K562 (cell line): ENCODE results near the gene KRT71. TPM values are rescaled to one million over a fixed set of nuclear protein-coding genes. Genes with fewer than 3 reads are reported as not detected.

Experiments used
- ATAC-seq: fragments of 200-7000 bp; cut with Tn5 transposase; 3 replicates; pipeline ENCODE4 v1.9.1; 2020; ENCODE audit warnings: moderate library complexity
- BruUV-seq: library from RNA; stranded (reverse); fragments of 400-500 nt; replicated peaks from 2 replicates; lab custom pipeline; 2021; lab: Mats Ljungman, UMichigan
- CTCF ChIA-PET: fragments of 300-600 bp; formaldehyde crosslinking; extraction: SDS; loops from one replicate; lab custom pipeline; 2021; ENCODE audit warnings: low intra/inter-chr PET ratio; lab: Yijun Ruan, JAX
- POLR2A ChIA-PET: fragments of 300-600, 350-650 bp; sonication (Branson Sonifier 250); formaldehyde crosslinking; extraction: SDS; loops from one replicate; lab custom pipeline; 2021; ENCODE audit warnings: antibody characterized with exemption, inconsistent platforms; lab: Yijun Ruan, JAX
- DNase-seq, 4 experiments: peaks; one replicate each; pipeline versions ENCODE4 v3.0.0 to v3.0.0-alpha.2; 2011 to 2018; ENCODE audit warnings: low spot score in 3 of 4, mixed read lengths in 3 of 4; ENCODE audit errors: extremely low read depth in 1 of 4
- FAIRE-seq: peaks from 2 replicates; lab custom pipeline; 2011; peaks lifted over from hg19 to GRCh38; lab: Jason Lieb, UNC
- H2AFZ ChIP-seq: 2 replicates; pipeline ENCODE4 v1.6.0; 2011; ENCODE audit warnings: low read depth, low read length, control low read depth, inconsistent platforms
- H3K27ac ChIP-seq: fragments of 200-600 bp; 3 replicates; pipeline ENCODE4 v1.8.0; 2011; ENCODE audit warnings: low read depth, mild to moderate bottlenecking, control low read depth, inconsistent platforms, low read length, moderate library complexity, mixed read lengths; ENCODE audit errors: extremely low read depth
- H3K27me3 ChIP-seq, 2 experiments: fragments of 300-600 bp in 1 of 2; 2 replicates in 1 of 2; 3 replicates in 1 of 2; pipeline versions ENCODE4 v1.6.0 to v1.8.0; 2011; ENCODE audit warnings: inconsistent platforms in 2 of 2, low read length in 2 of 2, mild to moderate bottlenecking in 1 of 2, mixed read lengths in 1 of 2, moderate library complexity in 1 of 2; ENCODE audit not compliant: control insufficient read depth in 2 of 2, insufficient read depth in 2 of 2
- H3K36me3 ChIP-seq: fragments of 300-600 bp; 3 replicates; pipeline ENCODE4 v1.8.0; 2011; ENCODE audit warnings: mild to moderate bottlenecking, low read length, inconsistent platforms; ENCODE audit not compliant: control insufficient read depth, insufficient read depth
- H3K4me1 ChIP-seq, 2 experiments: fragments of 200-600 bp in 1 of 2; replicated peaks in 1 of 2; 2 replicates in 1 of 2; 3 replicates in 1 of 2; pipeline versions ENCODE4 v1.5.1 to v1.8.0; 2011; ENCODE audit warnings: inconsistent platforms in 2 of 2, low read length in 2 of 2, mild to moderate bottlenecking in 1 of 2, mixed read lengths in 1 of 2, moderate library complexity in 1 of 2; ENCODE audit not compliant: control insufficient read depth in 2 of 2, insufficient read depth in 2 of 2
- H3K4me2 ChIP-seq: 2 replicates; pipeline ENCODE4 v1.6.1; 2011; ENCODE audit warnings: low read length, control low read depth, inconsistent platforms, mixed read lengths; ENCODE audit not compliant: insufficient read depth
- H3K4me3 ChIP-seq: fragments of 200-600 bp; sonication (generic), shearing (Covaris generic); 2 replicates; pipeline ENCODE4 v1.5.1; 2016; ENCODE audit warnings: control low read depth, inconsistent platforms
- H3K79me2 ChIP-seq: fragments of 200-600 bp; 3 replicates; pipeline ENCODE4 v1.8.0; 2011; ENCODE audit warnings: low read length, inconsistent platforms; ENCODE audit not compliant: control insufficient read depth, insufficient read depth
- H3K9ac ChIP-seq, 2 experiments: 2 replicates each; pipeline versions ENCODE4 v1.6.0 to v1.6.1; 2011; ENCODE audit warnings: low read depth in 2 of 2, low read length in 2 of 2, control low read depth in 1 of 2, inconsistent platforms in 1 of 2, mild to moderate bottlenecking in 1 of 2, mixed read lengths in 1 of 2; ENCODE audit not compliant: insufficient read depth in 1 of 2
- H3K9me1 ChIP-seq: one replicate; pipeline ENCODE4 v1.6.0; 2011; ENCODE audit warnings: inconsistent platforms, mild to moderate bottlenecking, low read length, moderate library complexity; ENCODE audit not compliant: control insufficient read depth, insufficient read depth
- H3K9me3 ChIP-seq: replicated peaks from 2 replicates; pipeline ENCODE4 v1.5.1; 2011; ENCODE audit warnings: low read depth, low read length, inconsistent platforms; ENCODE audit not compliant: control insufficient read depth, insufficient read depth
- H4K20me1 ChIP-seq: replicated peaks from 2 replicates; pipeline ENCODE4 v1.6.1; 2011; ENCODE audit warnings: low read length, inconsistent platforms, mixed read lengths; ENCODE audit not compliant: control insufficient read depth, insufficient read depth
- CAMTA2 ChIP-seq: fragments of 250-450 bp; sonication (Bioruptor Pico); conservative IDR thresholded peaks from 2 replicates; pipeline ENCODE4 v1.5.1; 2022
- CC2D1A ChIP-seq: fragments of 450-650 bp; IDR thresholded peaks from 2 replicates; pipeline ENCODE4 v1.6.1; 2017; ENCODE audit warnings: mild to moderate bottlenecking
- HNRNPK ChIP-seq: fragments of 200-400 bp; formaldehyde crosslinking; IDR thresholded peaks from one replicate; pipeline ENCODE4 v1.6.1; 2018; ENCODE audit warnings: mild to moderate bottlenecking, low read depth, low read length; ENCODE audit not compliant: poor library complexity, severe bottlenecking
- XRCC3 ChIP-seq: fragments of 450-650 bp; IDR thresholded peaks from 2 replicates; pipeline ENCODE4 v1.6.1; 2017; ENCODE audit warnings: mild to moderate bottlenecking, moderate library complexity
- ZFPM2 ChIP-seq: fragments of 250-450 bp; sonication (Bioruptor Pico); IDR thresholded peaks from 2 replicates; pipeline ENCODE4 v1.5.1; 2022; ENCODE audit warnings: mild to moderate bottlenecking
- ZFX ChIP-seq: sonication (generic); formaldehyde crosslinking; IDR thresholded peaks from 2 replicates; pipeline ENCODE4 v1.8.0; 2022; ENCODE audit warnings: mild to moderate bottlenecking, missing genetic modification reagents, moderate library complexity
- ZNF3 ChIP-seq: fragments of 250-450 bp; sonication (Bioruptor Pico); IDR thresholded peaks from 2 replicates; pipeline ENCODE4 v1.5.0; 2021; ENCODE audit warnings: mild to moderate bottlenecking, moderate library complexity
- ZNF384 ChIP-seq: IDR thresholded peaks from 2 replicates; pipeline ENCODE4 v1.6.1; 2012; ENCODE audit warnings: low read depth, low read length, improper control_type of control experiment
- ZNF583 ChIP-seq: fragments of 250-450 bp; sonication (Bioruptor Pico); IDR thresholded peaks from 2 replicates; pipeline ENCODE4 v1.4.0; 2020
- WGBS: fragments of 100-300 bp; shearing (Covaris generic); methylation state at CpG from one replicate; pipeline ENCODE4 v1.1.6; 2016; ENCODE audit warnings: low coverage, mixed read lengths; ENCODE audit not compliant: insufficient coverage; ENCODE audit errors: missing lambda C conversion rate; 5-methylcytosine and 5-hydroxymethylcytosine counted together
- in situ Hi-C: fragments of 300-500 bp; cut with MboI; formaldehyde crosslinking; loops from 4 replicates; pipeline ENCODE4 v1.15.0; 2018; ENCODE audit warnings: inconsistent platforms, mixed read lengths
- intact Hi-C: fragments of 100-400 bp; cut with micrococcal nuclease; formaldehyde crosslinking; loops from 2 replicates; pipeline ENCODE4 v1.14.2; 2022
- polyA plus RNA-seq, 8 experiments: library from polyadenylated mRNA; depleted of rRNA in 4 of 8; stranded (reverse) in 5 of 8; unstranded in 3 of 8; fragments of >200 nt; fragmentation: Nextera tagmentation in 2 of 8; fragmentation: Illumina TruSeq in 1 of 8; extraction: Ambion mirVana in 2 of 8; extraction: Trizol in 1 of 8; gene quantifications; 2 replicates each; pipeline versions ENCODE4 v1.2.1 to v1.2.3, GENCODE V29; 2011 to 2014; ENCODE audit warnings: inconsistent platforms in 1 of 8, missing spikeins in 1 of 8
- total RNA-seq, 7 experiments: library from RNA; depleted of rRNA in 6 of 7; stranded (reverse); fragments of >200 nt in 6 of 7; fragmentation: Illumina TruSeq in 2 of 7; extraction: Trizol in 2 of 7; gene quantifications; 2 replicates each; pipeline versions ENCODE4 v1.2.1 to v1.2.3, GENCODE V29; 2011 to 2021; ENCODE audit warnings: low replicate concordance in 1 of 7
- TF ChIP-seq, protein P1 (sequence below): IDR thresholded peaks from 2 replicates; pipeline ENCODE4 v1.6.1; 2016; ENCODE audit warnings: missing genetic modification characterization, missing compliant biosample characterization

Gene KRT71
- total and polyA plus RNA-seq, 9 of the 15 experiments (the other 6 are each of a cell fraction or from before 2014, with no cell fraction given), result not detected

DNA sequence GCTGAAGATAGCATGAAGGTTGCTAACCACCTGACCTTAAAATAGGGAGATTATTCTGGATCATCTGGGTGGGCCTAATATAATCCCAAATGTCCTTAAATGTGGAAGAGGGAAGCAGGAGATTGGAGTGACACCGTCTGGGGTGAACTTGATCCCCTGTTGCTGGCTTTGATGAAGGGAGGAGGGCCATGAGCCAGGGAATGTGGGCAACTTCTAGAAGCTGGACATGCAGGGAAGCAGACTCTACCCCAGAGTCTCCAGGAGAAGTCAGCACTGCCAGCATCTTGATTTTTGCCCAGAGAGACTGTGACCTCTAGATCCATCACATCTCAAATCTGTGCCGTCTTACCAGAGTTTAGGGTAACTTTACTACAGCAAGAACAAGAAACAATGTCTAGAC is 23.5 kb downstream of the KRT71 start (continued):
- no peak for TF ChIP-seq ZFPM2 (CRISPR knock-in tag)
- TF ChIP-seq, all 486 proteins: peak for 0

DNA sequence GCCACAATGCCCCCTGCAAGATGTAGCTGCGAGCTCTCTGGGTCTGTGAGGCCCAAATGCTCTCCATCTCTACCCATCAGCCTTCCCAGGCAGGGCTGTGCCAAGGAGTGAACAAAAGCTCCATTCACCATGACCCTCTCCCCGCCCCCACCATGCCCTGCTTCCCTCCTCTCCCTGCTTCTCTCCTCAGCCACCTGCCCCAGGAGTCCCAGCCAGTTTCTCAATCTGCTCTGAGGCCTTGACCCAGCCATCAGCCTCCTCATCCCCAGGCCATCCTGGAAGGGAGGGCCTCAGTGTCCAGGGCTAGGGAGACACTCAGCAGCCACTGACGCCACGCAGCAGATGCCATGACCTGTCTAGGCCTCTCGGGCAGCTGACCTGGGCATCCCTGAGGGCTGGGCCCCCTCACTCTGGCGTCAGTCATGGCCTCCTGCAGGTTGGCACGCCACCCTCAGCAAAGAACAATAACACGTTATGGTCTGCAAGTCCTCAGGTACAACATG is 24.3 kb downstream of the KRT71 start:
- FAIRE-seq (no peak), DNase-seq (no peak), ATAC-seq (no peak)
- Histone ChIP-seq H3K9ac (no peak overlapping the region), H3K4me2 (no peak overlapping the region), H3K4me3 (no peak overlapping the region), H3K9me1 (no peaks in the 10 kb centered on the region), H3K27me3 (peaks cover 5 to 49% of the 10 kb centered on the region in 2 experiments; a peak in 4 of 5 replicates), H2AFZ (no peak overlapping the region), H3K4me1 (no peaks in the 10 kb centered on the region), H3K27ac (no peak overlapping the region), H4K20me1 (peaks cover 5% of the 10 kb centered on the region; the same call in 1 of the 2 replicates), H3K9me3 (no peaks in the 10 kb centered on the region), H3K36me3 (no peaks in the 10 kb centered on the region), H3K79me2 (no peaks in the 10 kb centered on the region)
- TF ChIP-seq CC2D1A (no peak), ZNF583 (no peak), ZNF3 (CRISPR knock-in tag) (no peak), ZNF384 (no peak), HNRNPK (no peak), ZFX (CRISPR knock-in tag) (no peak), CAMTA2 (CRISPR knock-in tag) (no peak), XRCC3 (no peak)
- TF ChIP-seq, protein P1, sequence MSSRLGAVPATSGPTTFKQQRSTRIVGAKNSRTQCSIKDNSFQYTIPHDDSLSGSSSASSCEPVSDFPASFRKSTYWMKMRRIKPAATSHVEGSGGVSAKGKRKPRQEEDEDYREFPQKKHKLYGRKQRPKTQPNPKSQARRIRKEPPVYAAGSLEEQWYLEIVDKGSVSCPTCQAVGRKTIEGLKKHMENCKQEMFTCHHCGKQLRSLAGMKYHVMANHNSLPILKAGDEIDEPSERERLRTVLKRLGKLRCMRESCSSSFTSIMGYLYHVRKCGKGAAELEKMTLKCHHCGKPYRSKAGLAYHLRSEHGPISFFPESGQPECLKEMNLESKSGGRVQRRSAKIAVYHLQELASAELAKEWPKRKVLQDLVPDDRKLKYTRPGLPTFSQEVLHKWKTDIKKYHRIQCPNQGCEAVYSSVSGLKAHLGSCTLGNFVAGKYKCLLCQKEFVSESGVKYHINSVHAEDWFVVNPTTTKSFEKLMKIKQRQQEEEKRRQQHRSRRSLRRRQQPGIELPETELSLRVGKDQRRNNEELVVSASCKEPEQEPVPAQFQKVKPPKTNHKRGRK (tag), result no peak
- in situ Hi-C loops, result no loop called here
- 0% methylated on average over 7 of the region's 8 CpGs for WGBS
- BruUV-seq, result no TSS peak
- ChIA-PET CTCF (no interaction called here), POLR2A (interaction anchor here (1.0 kb wide), 1 partner anchor 9 kb away, joined by 3 read pairs; the partner anchor contains the start of gene KRT5)
- intact Hi-C loops, result no loop called here
